Right lobe of liver (tissue), 4 donors: ENCODE measurements around the gene DAAM1.

Source experiments
- POLR2A ChIP-seq: fragments of 450-650 bp; IDR thresholded peaks from one replicate; pipeline ENCODE4 v1.6.1; 2017; ENCODE audit warnings: antibody characterized with exemption, mild to moderate bottlenecking
- TF ChIP-seq, protein P1 (sequence below), 4 donors: fragments of 200-600 bp in 3 of 4; fragments of 450-650 bp in 1 of 4; IDR thresholded peaks; one replicate each; pipeline versions ENCODE4 v1.5.1 to v1.8.0; 2016 to 2022; ENCODE audit warnings: antibody characterized with exemption in 4 of 4, mild to moderate bottlenecking in 2 of 4
- donor health status: DM: no; HTN: no; CAD: no.
- donor health status: DM: no; HTN: no; CAD: no.
- donor health status: DM: no; HTN: yes; CAD: no.

DNA sequence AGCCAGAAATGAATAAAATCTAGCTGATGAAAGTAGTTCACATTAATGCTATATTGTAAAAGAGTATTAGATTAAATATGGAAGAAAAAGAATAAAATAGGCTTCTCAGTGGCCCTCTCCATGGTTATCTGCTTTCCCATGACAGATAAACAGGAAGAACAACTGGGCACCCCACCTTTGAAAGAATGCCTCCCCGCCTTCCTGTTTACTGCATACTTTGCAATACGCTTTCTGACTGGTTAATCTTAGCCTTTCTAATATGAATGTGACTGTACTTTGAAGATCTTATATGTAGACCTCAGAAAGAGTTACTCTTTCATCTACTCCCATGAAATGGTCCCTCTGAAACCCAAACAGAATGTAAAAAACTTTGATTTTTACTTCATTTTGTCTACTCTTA is 34.1 kb upstream of the DAAM1 start:
- TF ChIP-seq, protein P1, sequence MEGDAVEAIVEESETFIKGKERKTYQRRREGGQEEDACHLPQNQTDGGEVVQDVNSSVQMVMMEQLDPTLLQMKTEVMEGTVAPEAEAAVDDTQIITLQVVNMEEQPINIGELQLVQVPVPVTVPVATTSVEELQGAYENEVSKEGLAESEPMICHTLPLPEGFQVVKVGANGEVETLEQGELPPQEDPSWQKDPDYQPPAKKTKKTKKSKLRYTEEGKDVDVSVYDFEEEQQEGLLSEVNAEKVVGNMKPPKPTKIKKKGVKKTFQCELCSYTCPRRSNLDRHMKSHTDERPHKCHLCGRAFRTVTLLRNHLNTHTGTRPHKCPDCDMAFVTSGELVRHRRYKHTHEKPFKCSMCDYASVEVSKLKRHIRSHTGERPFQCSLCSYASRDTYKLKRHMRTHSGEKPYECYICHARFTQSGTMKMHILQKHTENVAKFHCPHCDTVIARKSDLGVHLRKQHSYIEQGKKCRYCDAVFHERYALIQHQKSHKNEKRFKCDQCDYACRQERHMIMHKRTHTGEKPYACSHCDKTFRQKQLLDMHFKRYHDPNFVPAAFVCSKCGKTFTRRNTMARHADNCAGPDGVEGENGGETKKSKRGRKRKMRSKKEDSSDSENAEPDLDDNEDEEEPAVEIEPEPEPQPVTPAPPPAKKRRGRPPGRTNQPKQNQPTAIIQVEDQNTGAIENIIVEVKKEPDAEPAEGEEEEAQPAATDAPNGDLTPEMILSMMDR (IDR thresholded peaks at IDR 0.05), result no peak
- TF ChIP-seq POLR2A, result no peak
